HCT116 (cell line): Measurements from ENCODE around the gene LILRB3. TPM values are rescaled to one million over a fixed set of nuclear protein-coding genes. Genes with fewer than 3 reads are reported as not detected.

Source experiments
- ATAC-seq: fragments of 200-7000 bp; cut with Tn5 transposase; 2 replicates; pipeline ENCODE4 v1.9.1; 2020; ENCODE audit warnings: mild to moderate bottlenecking, moderate library complexity
- BruUV-seq: library from RNA; stranded (reverse); fragments of 400-500 nt; replicated peaks from 2 replicates; lab custom pipeline; 2021; lab: Mats Ljungman, UMichigan
- CTCF ChIA-PET: fragments of 300-600 bp; sonication (Branson Sonifier 250); formaldehyde crosslinking; loops from one replicate; lab custom pipeline; 2021; ENCODE audit warnings: antibody characterized with exemption; lab: Charles Lee
- POLR2A ChIA-PET: fragments of 300-600, 350-600 bp; sonication (Branson Sonifier 250); formaldehyde crosslinking; loops from one replicate; lab custom pipeline; 2021; ENCODE audit warnings: antibody characterized with exemption; lab: Charles Lee
- RAD21 ChIA-PET, 2 experiments: fragments of 300-600 bp; sonication (Branson Sonifier 250); formaldehyde crosslinking; loops; one replicate each; lab custom pipeline; 2023; ENCODE audit warnings: low total read pairs in 2 of 2; ENCODE audit not compliant: uncharacterized antibody in 2 of 2, unreplicated experiment in 2 of 2, low non-redundant PET in 1 of 2; lab: Charles Lee
- DNase-seq: peaks from one replicate; pipeline ENCODE4 v3.0.0-alpha.2; 2010; ENCODE audit warnings: low read depth, low spot score
- H2AFZ ChIP-seq: fragments of 200-600 bp; shearing (Covaris generic), sonication (generic); 2 replicates; pipeline ENCODE4 v1.6.1; 2017; ENCODE audit warnings: low read depth, mixed run types, mixed read lengths, antibody characterized with exemption, low read length; ENCODE audit not compliant: poor library complexity, severe bottlenecking
- H3K27ac ChIP-seq: 2 replicates; pipeline ENCODE4 v1.5.1; 2012; ENCODE audit warnings: low read depth, low read length
- H3K27me3 ChIP-seq: fragments of 200-600 bp; sonication (generic); 2 replicates; pipeline ENCODE4 v1.6.1; 2016; ENCODE audit warnings: mixed run types, low read length, mixed read lengths; ENCODE audit not compliant: insufficient read depth
- H3K36me3 ChIP-seq, 2 experiments: fragments of 200-500 bp in 1 of 2; fragments of 200-600 bp in 1 of 2; sonication (Bioruptor generic) in 1 of 2; sonication (generic) in 1 of 2; 2 replicates each; pipeline versions ENCODE4 v1.5.1 to v1.6.1; 2014 to 2016; ENCODE audit warnings: low read length in 2 of 2, inconsistent platforms in 1 of 2, mixed read lengths in 1 of 2, mixed run types in 1 of 2; ENCODE audit not compliant: insufficient read depth in 2 of 2, control insufficient read depth in 1 of 2
- H3K4me1 ChIP-seq, 2 experiments: fragments of 200-600 bp in 1 of 2; sonication (generic) in 1 of 2; 2 replicates each; pipeline versions ENCODE4 v1.5.1 to v1.6.1; 2012 to 2017; ENCODE audit warnings: low read length in 2 of 2, inconsistent platforms in 1 of 2, mild to moderate bottlenecking in 1 of 2, mixed read lengths in 1 of 2, mixed run types in 1 of 2, moderate library complexity in 1 of 2; ENCODE audit not compliant: insufficient read depth in 2 of 2, control insufficient read depth in 1 of 2
- H3K4me2 ChIP-seq: fragments of 200-600 bp; sonication (generic); 2 replicates; pipeline ENCODE4 v1.6.1; 2017; ENCODE audit warnings: mixed run types, low read length, mixed read lengths
- H3K4me3 ChIP-seq, 2 experiments: fragments of 200-600 bp in 1 of 2; sonication (generic) in 1 of 2; replicated peaks in 1 of 2; 2 replicates each; pipeline ENCODE4 v1.5.1; 2011 to 2016; ENCODE audit warnings: low read length in 2 of 2, control low read depth in 1 of 2, low read depth in 1 of 2, mild to moderate bottlenecking in 1 of 2, mixed read lengths in 1 of 2, mixed run types in 1 of 2
- H3K79me2 ChIP-seq: fragments of 200-600 bp; sonication (generic); 2 replicates; pipeline ENCODE4 v1.6.1; 2017; ENCODE audit warnings: mild to moderate bottlenecking, mixed run types, low read length, moderate library complexity, mixed read lengths; ENCODE audit not compliant: insufficient read depth
- H3K9ac ChIP-seq: fragments of 200-600 bp; sonication (generic); 2 replicates; pipeline ENCODE4 v1.6.1; 2016; ENCODE audit warnings: low read length, mixed read lengths
- H3K9me2 ChIP-seq: fragments of 200-600 bp; sonication (generic), shearing (Covaris generic); 2 replicates; pipeline ENCODE4 v1.6.1; 2017; ENCODE audit warnings: mixed run types, mild to moderate bottlenecking, moderate library complexity; ENCODE audit not compliant: insufficient read depth
- H3K9me3 ChIP-seq, 2 experiments: fragments of 200-500 bp in 1 of 2; fragments of 200-600 bp in 1 of 2; sonication (Bioruptor generic) in 1 of 2; sonication (generic) in 1 of 2; 2 replicates each; pipeline ENCODE4 v1.6.1; 2014 to 2017; ENCODE audit warnings: low read length in 2 of 2, mixed read lengths in 2 of 2, inconsistent platforms in 1 of 2, low read depth in 1 of 2, mild to moderate bottlenecking in 1 of 2, mixed run types in 1 of 2, moderate library complexity in 1 of 2; ENCODE audit not compliant: control insufficient read depth in 1 of 2, insufficient read depth in 1 of 2
- H4K20me1 ChIP-seq: fragments of 200-600 bp; sonication (generic), shearing (Covaris generic); 2 replicates; pipeline ENCODE4 v1.6.1; 2017; ENCODE audit warnings: mixed run types, mild to moderate bottlenecking, moderate library complexity; ENCODE audit not compliant: insufficient read depth
- CBX3 ChIP-seq: IDR thresholded peaks from 2 replicates; pipeline ENCODE4 v1.6.1; 2012; ENCODE audit warnings: low read depth
- CEBPB ChIP-seq: IDR thresholded peaks from 2 replicates; pipeline ENCODE4 v1.6.1; 2012; ENCODE audit warnings: low read depth
- CTCF ChIP-seq, 3 experiments: fragments of 200-600 bp in 1 of 3; sonication (generic) in 1 of 3; IDR thresholded peaks in 2 of 3; conservative IDR thresholded peaks in 1 of 3; 2 replicates each; pipeline ENCODE4 v1.5.1; 2012 to 2017; ENCODE audit warnings: low read depth in 2 of 3, low read length in 2 of 3, antibody characterized with exemption in 1 of 3, borderline replicate concordance in 1 of 3, control low read depth in 1 of 3, mild to moderate bottlenecking in 1 of 3, mixed read lengths in 1 of 3, mixed run types in 1 of 3, moderate library complexity in 1 of 3; ENCODE audit not compliant: insufficient read depth in 1 of 3
- EGR1 ChIP-seq: IDR thresholded peaks from 2 replicates; pipeline ENCODE4 v1.6.1; 2012; ENCODE audit warnings: low read depth
- ELF1 ChIP-seq: IDR thresholded peaks from 2 replicates; pipeline ENCODE4 v1.6.1; 2012; ENCODE audit warnings: low read depth, borderline replicate concordance
- EZH2 ChIP-seq: fragments of 200-600 bp; sonication (generic); IDR thresholded peaks from 2 replicates; pipeline ENCODE4 v1.6.1; 2017; ENCODE audit warnings: antibody characterized with exemption, mixed run types
- EZH2phosphoT487 ChIP-seq: fragments of 200-600 bp; IDR thresholded peaks from 2 replicates; pipeline ENCODE4 v1.6.1; 2018; ENCODE audit warnings: antibody characterized with exemption, borderline replicate concordance
- FOSL1 ChIP-seq: IDR thresholded peaks from 2 replicates; pipeline ENCODE4 v1.6.1; 2012; ENCODE audit warnings: low read depth
- JUND ChIP-seq: IDR thresholded peaks from 2 replicates; pipeline ENCODE4 v1.6.1; 2012
- POLR2AphosphoS5 ChIP-seq: IDR thresholded peaks from 2 replicates; pipeline ENCODE4 v1.6.1; 2011; ENCODE audit warnings: mild to moderate bottlenecking, low read depth, low read length, moderate library complexity
- REST ChIP-seq: IDR thresholded peaks from 2 replicates; pipeline ENCODE4 v1.6.1; 2012; ENCODE audit warnings: low read depth
- SIN3A ChIP-seq: IDR thresholded peaks from 2 replicates; pipeline ENCODE4 v1.6.1; 2012; ENCODE audit warnings: low read depth
- SP1 ChIP-seq: IDR thresholded peaks from 2 replicates; pipeline ENCODE4 v1.6.1; 2012; ENCODE audit warnings: low read depth
- SRF ChIP-seq: IDR thresholded peaks from 2 replicates; pipeline ENCODE4 v1.6.1; 2012; ENCODE audit warnings: low read depth
- TCF7L2 ChIP-seq: IDR thresholded peaks from 2 replicates; pipeline ENCODE4 v1.7.0; 2011; ENCODE audit warnings: borderline replicate concordance, inconsistent platforms; ENCODE audit not compliant: insufficient read depth, insufficient read length; ENCODE audit errors: extremely low read depth
- ZFX ChIP-seq: fragments of 450-650 bp; IDR thresholded peaks from 2 replicates; pipeline ENCODE4 v1.6.1; 2017
- ZNF274 ChIP-seq: fragments of 200-500 bp; sonication (Bioruptor generic); IDR thresholded peaks from 2 replicates; pipeline ENCODE4 v1.6.1; 2014; ENCODE audit warnings: mild to moderate bottlenecking, low read depth, low read length, inconsistent platforms
- intact Hi-C: fragments of 100-400 bp; cut with micrococcal nuclease; formaldehyde crosslinking; loops from 2 replicates; pipeline ENCODE4 v1.10.0; 2022
- total RNA-seq: library from RNA; stranded (reverse); gene quantifications from one replicate; pipeline ENCODE4 v1.2.1, GENCODE V29; 2021; ENCODE audit not compliant: unreplicated experiment
- TF ChIP-seq, protein P1 (sequence below): IDR thresholded peaks from 2 replicates; pipeline ENCODE4 v1.6.1; 2012

LILRB3 gene
- total RNA-seq, 1 experiment from 2014 or later = 0.12 TPM

DNA sequence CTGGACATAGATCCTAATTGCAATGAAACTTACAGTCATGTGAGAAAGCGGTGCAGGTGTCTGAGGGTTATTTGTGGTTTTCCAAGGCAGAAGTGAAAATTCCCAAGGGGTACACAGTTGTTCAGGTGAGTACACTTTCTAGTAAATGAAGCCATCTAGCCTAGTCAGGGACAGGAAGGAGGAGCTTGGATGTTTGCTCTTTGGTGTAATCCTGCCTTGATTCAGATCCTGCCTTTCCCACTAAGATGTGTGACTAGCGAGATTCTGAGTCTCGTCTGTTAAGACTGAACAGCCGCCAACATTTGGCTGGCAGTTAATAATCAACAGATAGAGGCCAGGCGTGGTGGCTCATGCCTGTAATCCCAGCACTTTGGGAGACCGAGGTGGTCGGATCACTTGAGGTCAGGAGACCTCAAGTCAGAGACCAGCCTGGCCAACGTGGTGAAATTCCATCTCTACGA lies 19.6 kb downstream of the LILRB3 start:
- H3K36me3 ChIP-seq = peaks cover 54 to 71% of the 10 kb centered on the region in 2 experiments

More for the DNA sequence above, 19.6 kb downstream of the LILRB3 start:
- Histone ChIP-seq H4K20me1 (peaks cover 64% of the 10 kb centered on the region; the same call in 1 of the 2 replicates), H3K9me2 (no peaks in the 10 kb centered on the region), H3K4me2 (peak overlapping the region; percentile 97), H3K79me2 (peaks cover 78% of the 10 kb centered on the region), H3K9me3 (no peaks in the 10 kb centered on the region), H3K9ac (peak overlapping the region; percentile 99), H3K27me3 (no peaks in the 10 kb centered on the region), H2AFZ (no peak overlapping the region), H3K4me1 (peaks cover 9 to 51% of the 10 kb centered on the region in 2 experiments), H3K4me3 (0 out of 4 replicates have a peak overlapping the region, but pooled peaks of 1 of the 2 experiments have one; percentile 8), H3K27ac (no peak overlapping the region)
- no peak for DNase-seq
- CTCF ChIA-PET = no interaction called here
- BruUV-seq = no TSS peak
- no peak for ATAC-seq
- POLR2A ChIA-PET = interaction anchor here (5.7 kb wide), 1 partner anchor 14 kb away, joined by 126 read pairs; the partner anchor contains the start of genes MBOAT7 and TSEN34
- TF ChIP-seq TCF7L2 (no peak), SRF (no peak), CBX3 (no peak), SP1 (no peak), ZNF274 (no peak), EZH2phosphoT487 (no peak), EGR1 (no peak), CTCF (IDR thresholded peaks at IDR 0.05 in 2 of 3, conservative IDR thresholded peaks at IDR 0.05 in 1 of 3; ENCODE audit: borderline replicate concordance in 1 of 3, insufficient read depth in 1 of 3, low read depth in 2 of 3, low read length in 2 of 3) (no peak), EZH2 (no peak), CEBPB (no peak), SIN3A (no peak), REST (no peak), ZFX (no peak), JUND (no peak), ELF1 (no peak), FOSL1 (no peak), POLR2AphosphoS5 (no peak)
- TF ChIP-seq, protein P1, sequence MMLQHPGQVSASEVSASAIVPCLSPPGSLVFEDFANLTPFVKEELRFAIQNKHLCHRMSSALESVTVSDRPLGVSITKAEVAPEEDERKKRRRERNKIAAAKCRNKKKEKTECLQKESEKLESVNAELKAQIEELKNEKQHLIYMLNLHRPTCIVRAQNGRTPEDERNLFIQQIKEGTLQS = no peak
- intact Hi-C loops = no loop called here
- RAD21 ChIA-PET = no interaction called here
